A549 (cell line): Measurements from ENCODE around the gene GUK1.

Experiments used
- BHLHE40 ChIP-seq: IDR thresholded peaks from 2 replicates; pipeline ENCODE4 v1.6.1; 2012; ENCODE audit warnings: low read depth, low read length, inconsistent platforms
- CEBPB ChIP-seq, 2 experiments: fragments of >200 bp in 1 of 2; sonication (Bioruptor Twin) in 1 of 2; formaldehyde crosslinking in 1 of 2; IDR thresholded peaks; 2 replicates each; pipeline ENCODE4 v1.6.1; 2012 to 2016
- FOSL2 ChIP-seq, 2 experiments: fragments of 450-650 bp in 1 of 2; fragments of >200 bp in 1 of 2; sonication (Bioruptor Twin) in 1 of 2; formaldehyde crosslinking; IDR thresholded peaks; 2 replicates each; pipeline versions ENCODE4 v1.5.0 to v1.6.1; 2016 to 2020; ENCODE audit warnings: mild to moderate bottlenecking in 1 of 2, moderate library complexity in 1 of 2
- NR3C1 ChIP-seq: fragments of >200 bp; sonication (Bioruptor Twin); formaldehyde crosslinking; IDR thresholded peaks from 3 replicates; pipeline ENCODE4 v1.6.1; 2017
- PHF8 ChIP-seq: fragments of 200-600 bp; sonication (generic); IDR thresholded peaks from 2 replicates; pipeline ENCODE4 v1.6.1; 2016; ENCODE audit warnings: low read depth, mild to moderate bottlenecking, antibody characterized with exemption, moderate library complexity, borderline replicate concordance
- POLR2A ChIP-seq: IDR thresholded peaks from 2 replicates; pipeline ENCODE4 v1.6.1; 2012; ENCODE audit warnings: mild to moderate bottlenecking, low read length
- SREBF2 ChIP-seq: fragments of 450-650 bp; IDR thresholded peaks from 2 replicates; pipeline ENCODE4 v1.6.1; 2014; ENCODE audit warnings: mild to moderate bottlenecking, moderate library complexity
- TF ChIP-seq, protein P1 (sequence below): fragments of >200 bp; sonication (Bioruptor Twin); formaldehyde crosslinking; IDR thresholded peaks from 3 replicates; pipeline ENCODE4 v1.5.1; 2016
- TF ChIP-seq, protein P2 (sequence below): fragments of 150-350 bp; IDR thresholded peaks from 2 replicates; pipeline ENCODE4 v1.6.1; 2014; ENCODE audit warnings: low read depth, mild to moderate bottlenecking, low read length
- TF ChIP-seq, protein P3 (sequence below): fragments of >200 bp; sonication (Bioruptor Twin); formaldehyde crosslinking; IDR thresholded peaks from 2 replicates; pipeline ENCODE4 v1.6.1; 2016

DNA sequence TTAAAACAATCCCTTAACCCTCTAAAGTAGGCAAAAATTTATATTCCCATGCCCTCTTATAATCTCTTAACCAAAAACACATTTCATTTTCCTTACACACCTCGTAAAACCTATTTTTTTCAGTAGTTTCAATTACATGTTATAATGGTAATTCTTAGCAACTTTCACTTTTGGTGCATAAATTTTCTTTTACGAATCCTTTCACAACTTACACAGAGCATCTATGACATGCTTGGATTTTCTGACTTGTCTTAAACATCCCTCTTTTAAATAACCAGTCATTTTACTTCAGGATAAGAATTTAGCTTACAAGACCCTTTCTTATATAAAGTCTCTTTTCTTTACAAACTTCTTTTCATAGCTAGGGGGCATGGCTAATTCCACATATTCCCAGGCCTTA is 22.0 kb upstream of the GUK1 start:
- TF ChIP-seq PHF8 (no peak), FOSL2 (IDR thresholded peaks at IDR 0.05) (no peak), FOSL2 (CRISPR knock-in tag; IDR thresholded peaks at IDR 0.05) (no peak), SREBF2 (no peak), POLR2A (no peak), CEBPB (IDR thresholded peaks at IDR 0.05) (no peak), NR3C1 (no peak), BHLHE40 (no peak)
- TF ChIP-seq, protein P1, sequence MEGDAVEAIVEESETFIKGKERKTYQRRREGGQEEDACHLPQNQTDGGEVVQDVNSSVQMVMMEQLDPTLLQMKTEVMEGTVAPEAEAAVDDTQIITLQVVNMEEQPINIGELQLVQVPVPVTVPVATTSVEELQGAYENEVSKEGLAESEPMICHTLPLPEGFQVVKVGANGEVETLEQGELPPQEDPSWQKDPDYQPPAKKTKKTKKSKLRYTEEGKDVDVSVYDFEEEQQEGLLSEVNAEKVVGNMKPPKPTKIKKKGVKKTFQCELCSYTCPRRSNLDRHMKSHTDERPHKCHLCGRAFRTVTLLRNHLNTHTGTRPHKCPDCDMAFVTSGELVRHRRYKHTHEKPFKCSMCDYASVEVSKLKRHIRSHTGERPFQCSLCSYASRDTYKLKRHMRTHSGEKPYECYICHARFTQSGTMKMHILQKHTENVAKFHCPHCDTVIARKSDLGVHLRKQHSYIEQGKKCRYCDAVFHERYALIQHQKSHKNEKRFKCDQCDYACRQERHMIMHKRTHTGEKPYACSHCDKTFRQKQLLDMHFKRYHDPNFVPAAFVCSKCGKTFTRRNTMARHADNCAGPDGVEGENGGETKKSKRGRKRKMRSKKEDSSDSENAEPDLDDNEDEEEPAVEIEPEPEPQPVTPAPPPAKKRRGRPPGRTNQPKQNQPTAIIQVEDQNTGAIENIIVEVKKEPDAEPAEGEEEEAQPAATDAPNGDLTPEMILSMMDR = no peak
- TF ChIP-seq, protein P2, sequence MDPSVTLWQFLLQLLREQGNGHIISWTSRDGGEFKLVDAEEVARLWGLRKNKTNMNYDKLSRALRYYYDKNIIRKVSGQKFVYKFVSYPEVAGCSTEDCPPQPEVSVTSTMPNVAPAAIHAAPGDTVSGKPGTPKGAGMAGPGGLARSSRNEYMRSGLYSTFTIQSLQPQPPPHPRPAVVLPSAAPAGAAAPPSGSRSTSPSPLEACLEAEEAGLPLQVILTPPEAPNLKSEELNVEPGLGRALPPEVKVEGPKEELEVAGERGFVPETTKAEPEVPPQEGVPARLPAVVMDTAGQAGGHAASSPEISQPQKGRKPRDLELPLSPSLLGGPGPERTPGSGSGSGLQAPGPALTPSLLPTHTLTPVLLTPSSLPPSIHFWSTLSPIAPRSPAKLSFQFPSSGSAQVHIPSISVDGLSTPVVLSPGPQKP = no peak
- TF ChIP-seq, protein P3, sequence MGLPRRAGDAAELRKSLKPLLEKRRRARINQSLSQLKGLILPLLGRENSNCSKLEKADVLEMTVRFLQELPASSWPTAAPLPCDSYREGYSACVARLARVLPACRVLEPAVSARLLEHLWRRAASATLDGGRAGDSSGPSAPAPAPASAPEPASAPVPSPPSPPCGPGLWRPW = no peak
